ENCODE measurements around the gene WDR90. TPM values are rescaled to one million over a fixed set of nuclear protein-coding genes. Genes with fewer than 3 reads are reported as not detected.

WDR90 gene
- total RNA-seq, 1 donor from 2014 or later = 23.2 TPM

- Histone ChIP-seq H3K27ac (peak overlapping the region; percentile 89), H3K4me3 (peak overlapping the region; percentile 36), H3K9me3 (no peaks in the 10 kb centered on the region), H3K27me3 (no peaks in the 10 kb centered on the region), H3K4me1 (peaks cover 13% of the 10 kb centered on the region), H3K36me3 (no peaks in the 10 kb centered on the region)
- TF ChIP-seq CTCF (IDR thresholded peaks at IDR 0.05) = no peak
- intact Hi-C loops (cut with DNase I) = no loop called here
- ATAC-seq (peak; percentile 44), DNase-seq (peak; percentile 87)
These were observed 31.3 kb upstream of the WDR90 start for GRCh38 chr16:617855-618254.

GRCh38 chr16:619476-620100 is 29.6 kb upstream of the WDR90 start:
- Histone ChIP-seq H3K9me3 (no peaks in the 10 kb centered on the region), H3K27ac (no peak overlapping the region), H3K36me3 (no peaks in the 10 kb centered on the region), H3K27me3 (no peaks in the 10 kb centered on the region), H3K4me1 (peaks cover 13% of the 10 kb centered on the region), H3K4me3 (no peak overlapping the region)
- DNase-seq = peak; percentile 84
- intact Hi-C loops (cut with DNase I) = no loop called here
- no peak for TF ChIP-seq CTCF (IDR thresholded peaks at IDR 0.05)
- ATAC-seq = peak; percentile 3

GRCh38 chr16:620700-621525 is 28.3 kb upstream of the WDR90 start:
- Histone ChIP-seq H3K27ac (no peak overlapping the region), H3K4me3 (no peak overlapping the region), H3K4me1 (peaks cover 13% of the 10 kb centered on the region), H3K9me3 (no peaks in the 10 kb centered on the region), H3K36me3 (peaks cover 6% of the 10 kb centered on the region), H3K27me3 (no peaks in the 10 kb centered on the region)
- DNase-seq = no peak
- TF ChIP-seq CTCF (IDR thresholded peaks at IDR 0.05) = no peak
- intact Hi-C loops (cut with DNase I) = no loop called here
- ATAC-seq = no peak

GRCh38 chr16:621526-622105 is 27.5 kb upstream of the WDR90 start:
- Histone ChIP-seq H3K27me3 (no peaks in the 10 kb centered on the region), H3K9me3 (no peaks in the 10 kb centered on the region), H3K27ac (peak overlapping the region; percentile 11), H3K36me3 (peaks cover 11% of the 10 kb centered on the region), H3K4me1 (peaks cover 13% of the 10 kb centered on the region), H3K4me3 (no peak overlapping the region)
- no peak for DNase-seq
- intact Hi-C loops (cut with DNase I) = no loop called here
- TF ChIP-seq CTCF (IDR thresholded peaks at IDR 0.05) = no peak
- no peak for ATAC-seq

GRCh38 chr16:622920-623280 is 26.3 kb upstream of the WDR90 start:
- H3K4me1 ChIP-seq = peaks cover 13% of the 10 kb centered on the region
- DNase-seq (no peak), ATAC-seq (no peak)
- no peak for TF ChIP-seq CTCF (IDR thresholded peaks at IDR 0.05)
- H3K27me3 ChIP-seq = no peaks in the 10 kb centered on the region
- H3K4me3 ChIP-seq = no peak overlapping the region
- intact Hi-C loops (cut with DNase I) = no loop called here
- peaks cover 11% of the 10 kb centered on the region for H3K36me3 ChIP-seq
- no peak overlapping the region for H3K27ac ChIP-seq
- no peaks in the 10 kb centered on the region for H3K9me3 ChIP-seq
